Mesendoderm (in vitro differentiated cells): ENCODE data around the gene ABO.

Experiments used
- DNase-seq: peaks from one replicate; pipeline ENCODE4 v3.0.0; 2013
- H2AK5ac ChIP-seq: 2 replicates; pipeline ENCODE4 v1.6.1; 2013; ENCODE audit warnings: low read length, inconsistent platforms
- H2BK120ac ChIP-seq: 2 replicates; pipeline ENCODE4 v1.6.1; 2013; ENCODE audit warnings: low read depth, mild to moderate bottlenecking, low read length, moderate library complexity, mixed read lengths
- H2BK15ac ChIP-seq: replicated peaks from 2 replicates; pipeline ENCODE4 v1.6.1; 2013; ENCODE audit warnings: low read depth, mild to moderate bottlenecking, moderate library complexity
- H2BK5ac ChIP-seq: 2 replicates; pipeline ENCODE4 v1.6.1; 2013; ENCODE audit warnings: low read length, inconsistent platforms
- H3K18ac ChIP-seq: 2 replicates; pipeline ENCODE4 v1.6.1; 2013; ENCODE audit warnings: mild to moderate bottlenecking, low read length, mixed read lengths
- H3K23ac ChIP-seq: one replicate; pipeline ENCODE4 v1.6.1; 2013; ENCODE audit warnings: low read length
- H3K27ac ChIP-seq: 2 replicates; pipeline ENCODE4 v1.5.1; 2013; ENCODE audit warnings: low read depth, mild to moderate bottlenecking, inconsistent platforms, low read length, moderate library complexity
- H3K27me3 ChIP-seq: 2 replicates; pipeline ENCODE4 v1.6.1; 2013; ENCODE audit warnings: low read length, control low read depth, mild to moderate bottlenecking, inconsistent platforms; ENCODE audit not compliant: insufficient read depth, poor library complexity
- H3K36me3 ChIP-seq: 2 replicates; pipeline ENCODE4 v1.6.1; 2013; ENCODE audit warnings: low read length, inconsistent platforms; ENCODE audit not compliant: control insufficient read depth, insufficient read depth
- H3K4ac ChIP-seq: one replicate; pipeline ENCODE4 v1.6.1; 2013; ENCODE audit warnings: low read depth, mild to moderate bottlenecking, low read length, moderate library complexity
- H3K4me1 ChIP-seq: 2 replicates; pipeline ENCODE4 v1.6.1; 2013; ENCODE audit warnings: low read depth, low read length, inconsistent platforms; ENCODE audit not compliant: control insufficient read depth
- H3K4me2 ChIP-seq: 2 replicates; pipeline ENCODE4 v1.6.1; 2013; ENCODE audit warnings: low read length
- H3K4me3 ChIP-seq: 2 replicates; pipeline ENCODE4 v1.5.1; 2013; ENCODE audit warnings: mild to moderate bottlenecking, low read length
- H3K56ac ChIP-seq: one replicate; pipeline ENCODE4 v1.6.1; 2013; ENCODE audit warnings: low read length
- H3K79me1 ChIP-seq: 2 replicates; pipeline ENCODE4 v1.6.1; 2013; ENCODE audit warnings: low read length, inconsistent platforms
- H3K79me2 ChIP-seq: 2 replicates; pipeline ENCODE4 v1.6.1; 2013; ENCODE audit warnings: mild to moderate bottlenecking, low read length; ENCODE audit not compliant: control insufficient read depth, insufficient read depth
- H3K9ac ChIP-seq: 2 replicates; pipeline ENCODE4 v1.6.1; 2013; ENCODE audit warnings: low read length, inconsistent platforms
- H4K5ac ChIP-seq: one replicate; pipeline ENCODE4 v1.6.1; 2013; ENCODE audit warnings: low read length
- H4K8ac ChIP-seq: one replicate; pipeline ENCODE4 v1.6.1; 2013; ENCODE audit warnings: low read depth, mild to moderate bottlenecking, control low read depth, low read length, moderate library complexity
- WGBS: extraction: QIAGEN DNeasy Blood & Tissue Kit; methylation state at CpG from one replicate; pipeline ENCODE4 v1.1.7; 2013; ENCODE audit warnings: low lambda C conversion rate, missing lambda C conversion rate; ENCODE audit not compliant: insufficient coverage; ENCODE audit errors: extremely low coverage; 5-methylcytosine and 5-hydroxymethylcytosine counted together

ABO gene

DNA sequence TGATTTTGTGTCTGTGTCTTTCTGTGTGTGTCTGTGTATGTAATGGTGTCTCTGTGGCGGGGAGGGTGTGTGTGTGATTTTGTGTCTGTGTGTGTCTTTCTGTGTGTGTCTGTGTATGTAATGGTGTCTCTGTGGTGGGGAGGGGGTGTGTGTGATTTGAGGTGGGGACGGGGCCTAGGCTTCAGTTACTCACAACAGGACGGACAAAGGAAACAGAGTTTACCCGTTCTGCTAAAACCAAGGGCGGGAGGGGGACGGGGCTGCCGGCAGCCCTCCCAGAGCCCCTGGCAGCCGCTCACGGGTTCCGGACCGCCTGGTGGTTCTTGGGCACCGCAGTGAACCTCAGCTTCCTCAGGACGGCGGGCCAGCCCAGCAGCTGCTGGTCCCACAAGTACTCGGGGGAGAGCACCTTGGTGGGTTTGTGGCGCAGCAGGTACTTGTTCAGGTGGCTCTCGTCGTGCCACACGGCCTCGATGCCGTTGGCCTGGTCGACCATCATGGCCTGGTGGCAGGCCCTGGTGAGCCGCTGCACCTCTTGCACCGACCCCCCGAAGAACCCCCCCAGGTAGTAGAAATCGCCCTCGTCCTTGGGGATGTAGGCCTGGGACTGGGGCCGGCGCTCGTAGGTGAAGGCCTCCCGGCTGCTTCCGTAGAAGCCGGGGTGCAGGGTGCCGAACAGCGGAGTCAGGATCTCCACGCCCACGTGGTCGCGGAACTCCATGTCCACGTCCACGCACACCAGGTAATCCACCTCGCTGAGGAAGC is 19.4 kb downstream of the ABO start:
- no peak overlapping the region for H3K18ac ChIP-seq

GRCh38 chr9:133254471-133254870 is 20.5 kb downstream of the ABO start:
- Histone ChIP-seq H3K4me2 (no peak overlapping the region), H3K27ac (no peak overlapping the region), H4K5ac (no peak overlapping the region), H2BK15ac (no peak overlapping the region), H2BK120ac (no peak overlapping the region), H3K79me1 (no peaks in the 10 kb centered on the region), H3K4me1 (peaks cover 2% of the 10 kb centered on the region), H3K4ac (no peak overlapping the region), H2AK5ac (no peak overlapping the region), H3K27me3 (no peaks in the 10 kb centered on the region), H3K4me3 (no peak overlapping the region), H3K79me2 (no peaks in the 10 kb centered on the region), H2BK5ac (no peak overlapping the region), H4K8ac (no peak overlapping the region), H3K36me3 (no peaks in the 10 kb centered on the region), H3K18ac (no peak overlapping the region), H3K9ac (no peak overlapping the region), H3K23ac (no peak overlapping the region), H3K56ac (no peak overlapping the region)
- no peak for DNase-seq
- WGBS: no CpG with 5 or more reads among the region's 5 CpGs

More for the DNA sequence above, 19.4 kb downstream of the ABO start:
- Histone ChIP-seq H3K4ac (no peak overlapping the region), H3K56ac (no peak overlapping the region), H3K23ac (no peak overlapping the region), H3K27me3 (no peaks in the 10 kb centered on the region), H2AK5ac (no peak overlapping the region), H3K36me3 (no peaks in the 10 kb centered on the region), H3K9ac (no peak overlapping the region), H2BK120ac (no peak overlapping the region), H3K4me3 (no peak overlapping the region), H3K27ac (no peak overlapping the region), H3K4me2 (no peak overlapping the region), H3K79me1 (no peaks in the 10 kb centered on the region), H4K5ac (no peak overlapping the region), H3K4me1 (peaks cover 2% of the 10 kb centered on the region), H2BK15ac (no peak overlapping the region), H3K79me2 (no peaks in the 10 kb centered on the region), H4K8ac (no peak overlapping the region), H2BK5ac (no peak overlapping the region)
- DNase-seq: no peak
- no CpG with 5 or more reads among the region's 42 CpGs for WGBS

- no peak overlapping the region for H3K23ac ChIP-seq
- no peak overlapping the region for H3K9ac ChIP-seq
- H4K8ac ChIP-seq: no peak overlapping the region
- H3K18ac ChIP-seq: no peak overlapping the region
- no peak overlapping the region for H3K27ac ChIP-seq
- no peaks in the 10 kb centered on the region for H3K27me3 ChIP-seq
- H3K79me2 ChIP-seq: no peaks in the 10 kb centered on the region
- no peak overlapping the region for H2AK5ac ChIP-seq
- peaks cover 2% of the 10 kb centered on the region for H3K4me1 ChIP-seq
- DNase-seq: no peak
- no peaks in the 10 kb centered on the region for H3K79me1 ChIP-seq
- H4K5ac ChIP-seq: no peak overlapping the region
- H3K56ac ChIP-seq: no peak overlapping the region
- no peak overlapping the region for H3K4me3 ChIP-seq
- no peak overlapping the region for H2BK15ac ChIP-seq
- no peak overlapping the region for H2BK120ac ChIP-seq
- H3K4me2 ChIP-seq: no peak overlapping the region
- WGBS: no CpG with 5 or more reads among the region's 1 CpG
- H3K36me3 ChIP-seq: no peaks in the 10 kb centered on the region
- no peak overlapping the region for H2BK5ac ChIP-seq
- H3K4ac ChIP-seq: no peak overlapping the region
Measured at GRCh38 chr9:133253268-133253667, 21.7 kb downstream of the ABO start.

- Histone ChIP-seq H3K56ac (no peak overlapping the region), H4K5ac (no peak overlapping the region), H3K79me2 (no peaks in the 10 kb centered on the region), H3K23ac (no peak overlapping the region), H3K4me2 (no peak overlapping the region), H2BK5ac (no peak overlapping the region), H3K79me1 (no peaks in the 10 kb centered on the region), H3K36me3 (no peaks in the 10 kb centered on the region), H3K4me3 (no peak overlapping the region), H3K27me3 (no peaks in the 10 kb centered on the region), H2AK5ac (no peak overlapping the region), H3K4me1 (peaks cover 2% of the 10 kb centered on the region), H2BK120ac (no peak overlapping the region), H3K27ac (no peak overlapping the region), H3K9ac (no peak overlapping the region), H2BK15ac (no peak overlapping the region), H3K18ac (no peak overlapping the region), H3K4ac (no peak overlapping the region), H4K8ac (no peak overlapping the region)
- no peak for DNase-seq
- no CpG with 5 or more reads among the region's 16 CpGs for WGBS
Measured at GRCh38 chr9:133252301-133253020, 22.5 kb downstream of the ABO start.

GRCh38 chr9:133251773-133252172 is 23.2 kb downstream of the ABO start:
- no peaks in the 10 kb centered on the region for H3K27me3 ChIP-seq
- no peak overlapping the region for H4K5ac ChIP-seq

More at GRCh38 chr9:133251773-133252172, 23.2 kb downstream of the ABO start:
- no peak overlapping the region for H3K4me3 ChIP-seq
- no peak overlapping the region for H3K18ac ChIP-seq
- no peak overlapping the region for H3K4ac ChIP-seq
- H3K79me2 ChIP-seq: no peaks in the 10 kb centered on the region
- DNase-seq: no peak
- H2BK15ac ChIP-seq: no peak overlapping the region
- H3K56ac ChIP-seq: no peak overlapping the region
- H2BK120ac ChIP-seq: no peak overlapping the region
- H3K23ac ChIP-seq: no peak overlapping the region
- no peak overlapping the region for H2AK5ac ChIP-seq
- no peak overlapping the region for H3K4me2 ChIP-seq
- no peak overlapping the region for H3K9ac ChIP-seq
- H2BK5ac ChIP-seq: no peak overlapping the region
- H3K79me1 ChIP-seq: no peaks in the 10 kb centered on the region
- no peak overlapping the region for H4K8ac ChIP-seq
- H3K36me3 ChIP-seq: no peaks in the 10 kb centered on the region
- no CpG with 5 or more reads among the region's 11 CpGs for WGBS
- no peak overlapping the region for H3K27ac ChIP-seq
- no peaks in the 10 kb centered on the region for H3K4me1 ChIP-seq
